IMR-90 (cell line): ENCODE results near the gene TSGA10IP.
A peak's percentile ranks its signal among the peaks of the same experiment; 100 is the strongest.

Source experiments
- BHLHE40 ChIP-seq: fragments of 150-350 bp; IDR thresholded peaks from 2 replicates; pipeline ENCODE4 v1.6.1; 2016; ENCODE audit warnings: mild to moderate bottlenecking, low read depth, low read length
- CEBPB ChIP-seq: IDR thresholded peaks from 2 replicates; pipeline ENCODE4 v1.6.1; 2012; ENCODE audit warnings: low read depth, low read length, improper control_type of control experiment
- CHD1 ChIP-seq: IDR thresholded peaks from 2 replicates; pipeline ENCODE4 v1.6.1; 2012; ENCODE audit warnings: low read depth, low read length, improper control_type of control experiment
- CTCF ChIP-seq: conservative IDR thresholded peaks from 2 replicates; pipeline ENCODE4 v1.5.1; 2012; ENCODE audit warnings: mild to moderate bottlenecking, low read depth, low read length, improper control_type of control experiment
- FOS ChIP-seq: fragments of 150-350 bp; IDR thresholded peaks from 2 replicates; pipeline ENCODE4 v1.6.1; 2016; ENCODE audit warnings: low read depth, low read length
- MAFK ChIP-seq: IDR thresholded peaks from 2 replicates; pipeline ENCODE4 v1.6.1; 2012; ENCODE audit warnings: low read depth, low read length, improper control_type of control experiment
- MAZ ChIP-seq: IDR thresholded peaks from 2 replicates; pipeline ENCODE4 v1.6.1; 2012; ENCODE audit warnings: low read depth, mild to moderate bottlenecking, low read length, improper control_type of control experiment, moderate library complexity, borderline replicate concordance
- MXI1 ChIP-seq: IDR thresholded peaks from 2 replicates; pipeline ENCODE4 v1.6.1; 2012; ENCODE audit warnings: low read depth, mild to moderate bottlenecking, low read length, moderate library complexity, borderline replicate concordance
- POLR2A ChIP-seq: IDR thresholded peaks from 2 replicates; pipeline ENCODE4 v1.6.1; 2012; ENCODE audit warnings: mild to moderate bottlenecking, low read depth, low read length
- RAD21 ChIP-seq: IDR thresholded peaks from 2 replicates; pipeline ENCODE4 v1.6.1; 2012; ENCODE audit warnings: low read length, improper control_type of control experiment
- RCOR1 ChIP-seq: IDR thresholded peaks from 2 replicates; pipeline ENCODE4 v1.6.1; 2012; ENCODE audit warnings: mild to moderate bottlenecking, low read length, improper control_type of control experiment; ENCODE audit not compliant: insufficient replicate concordance
- RFX5 ChIP-seq: IDR thresholded peaks from 2 replicates; pipeline ENCODE4 v1.8.0; 2012; ENCODE audit warnings: low read depth, mild to moderate bottlenecking, low read length, moderate library complexity
- SMC3 ChIP-seq: fragments of 150-350 bp; IDR thresholded peaks from 2 replicates; pipeline ENCODE4 v1.6.1; 2016; ENCODE audit warnings: low read depth, mild to moderate bottlenecking, antibody characterized with exemption, low read length, moderate library complexity
- USF2 ChIP-seq: fragments of 150-350 bp; IDR thresholded peaks from 2 replicates; pipeline ENCODE4 v1.6.1; 2017; ENCODE audit warnings: mild to moderate bottlenecking, antibody characterized with exemption, low read length, low read depth

DNA sequence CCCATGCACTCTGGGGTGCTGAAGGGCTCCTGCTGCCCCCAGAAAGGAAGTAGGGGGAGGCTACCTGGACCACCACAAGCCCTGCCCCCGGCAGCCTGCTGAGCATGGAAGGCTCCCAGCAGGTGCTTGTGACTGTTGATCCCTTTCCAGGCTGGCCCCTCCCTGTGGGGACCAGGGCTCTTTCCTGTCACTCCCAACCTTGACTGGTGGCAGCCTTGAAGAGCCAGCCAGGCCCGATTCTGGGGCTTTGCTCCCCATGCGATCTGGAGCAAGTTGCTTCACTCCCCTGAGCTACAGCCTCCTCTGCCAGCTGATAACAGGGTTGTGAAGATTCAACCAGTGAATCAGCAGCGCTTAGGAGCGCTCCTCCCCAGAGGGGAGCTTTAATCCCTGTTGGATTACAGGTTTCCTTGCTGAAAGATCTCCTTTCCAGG lies 61.9 kb downstream of the TSGA10IP start:
- TF ChIP-seq CTCF, result no peak
- no peak for TF ChIP-seq RCOR1
- TF ChIP-seq POLR2A, result no peak
- no peak for TF ChIP-seq RAD21
- 0 out of 2 replicates have a peak, but pooled peaks have one; percentile 20 for TF ChIP-seq CEBPB
- TF ChIP-seq MAFK, result no peak
- no peak for TF ChIP-seq RFX5
- TF ChIP-seq MXI1, result no peak
- no peak for TF ChIP-seq MAZ
- TF ChIP-seq SMC3, result no peak
- TF ChIP-seq CHD1, result no peak
- TF ChIP-seq BHLHE40, result no peak
- no peak for TF ChIP-seq FOS
- TF ChIP-seq USF2, result no peak
